HG02938 (cell line): Measurements from ENCODE around the gene SRGAP1.
"Not testable (repeated sequence)": the region's sequence is repeated elsewhere in the genome, so short reads cannot be mapped to it uniquely, and the experiment has no call there.

Experiments used
- ATAC-seq: cut with Tn5 transposase; IDR thresholded peaks from one replicate; pipeline ENCODE4 v1.9.1; 2021; ENCODE audit warnings: mild to moderate bottlenecking, moderate library complexity; ENCODE audit not compliant: unreplicated experiment

Gene SRGAP1

DNA sequence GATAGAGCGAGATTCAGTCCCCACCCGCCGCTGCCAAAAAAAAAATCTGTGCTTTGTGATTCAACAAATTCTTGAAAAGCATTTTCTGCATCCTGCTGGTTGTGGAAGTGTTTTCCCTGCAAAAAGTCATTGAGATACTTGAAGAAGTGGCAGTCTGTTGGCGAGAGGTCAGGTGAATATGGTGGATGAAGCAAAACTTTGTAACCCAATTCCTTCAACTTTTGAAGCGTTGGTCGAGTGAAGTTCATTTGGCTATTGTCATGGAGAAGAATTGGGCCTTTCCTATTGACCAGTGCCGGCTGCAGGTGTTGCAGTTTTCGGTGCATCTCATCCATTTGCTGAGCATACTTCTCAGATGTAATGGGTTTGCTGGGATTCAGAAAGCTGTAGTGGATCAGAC, 20.9 kb downstream of the SRGAP1 start:
- no peak for ATAC-seq

DNA sequence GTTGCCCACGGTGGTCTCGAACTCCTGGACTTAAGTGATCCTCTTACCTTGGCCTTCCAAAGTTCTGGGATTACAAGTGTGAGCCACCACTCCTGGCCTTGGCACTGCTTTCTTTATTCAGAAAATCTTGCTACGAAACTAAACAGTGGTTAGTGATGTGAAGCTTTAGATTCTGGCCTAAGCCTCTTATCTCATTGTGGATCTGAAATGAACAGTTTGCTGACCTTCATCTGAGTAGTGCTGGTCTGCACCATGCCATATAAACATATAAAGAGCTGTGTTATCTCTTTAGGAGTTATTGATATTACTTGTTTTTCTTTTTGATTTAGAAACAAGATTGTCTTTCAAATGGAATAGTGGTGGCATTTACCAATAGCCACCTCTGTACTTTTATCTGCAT, 22.6 kb downstream of the SRGAP1 start:
- no peak for ATAC-seq

GRCh38 chr12:63869656-63870055, 25.2 kb downstream of the SRGAP1 start:
- no peak for ATAC-seq

GRCh38 chr12:63870838-63871237, 26.3 kb downstream of the SRGAP1 start:
- no peak for ATAC-seq

DNA sequence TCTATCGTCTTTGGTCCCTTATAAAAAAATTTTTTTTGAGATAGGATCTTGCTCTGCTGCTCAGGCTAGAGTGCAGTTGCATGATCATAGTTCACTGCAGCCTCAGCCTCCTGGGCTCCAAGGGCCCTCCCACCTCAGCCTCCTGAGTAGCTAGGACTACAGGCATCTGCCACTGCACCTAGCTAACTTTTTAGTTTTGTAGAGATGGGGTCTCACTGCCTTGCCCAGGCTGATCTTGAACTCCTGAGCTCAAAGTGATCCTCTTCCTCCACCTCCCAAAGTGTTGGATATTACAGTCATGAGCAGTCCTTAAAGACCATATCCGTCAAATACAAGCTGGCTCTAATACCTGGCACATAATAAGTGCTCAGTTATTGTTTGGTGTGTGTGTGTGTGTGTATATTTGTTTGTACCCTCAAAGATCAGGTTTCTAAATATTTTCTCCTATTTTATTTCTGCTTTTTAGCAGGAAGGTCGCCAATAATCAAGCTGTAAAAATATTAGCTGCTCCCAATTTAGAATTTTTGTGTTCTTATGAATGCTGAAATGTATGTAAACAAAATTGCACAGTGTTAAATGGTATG, 30.5 kb downstream of the SRGAP1 start:
- ATAC-seq: no peak

DNA sequence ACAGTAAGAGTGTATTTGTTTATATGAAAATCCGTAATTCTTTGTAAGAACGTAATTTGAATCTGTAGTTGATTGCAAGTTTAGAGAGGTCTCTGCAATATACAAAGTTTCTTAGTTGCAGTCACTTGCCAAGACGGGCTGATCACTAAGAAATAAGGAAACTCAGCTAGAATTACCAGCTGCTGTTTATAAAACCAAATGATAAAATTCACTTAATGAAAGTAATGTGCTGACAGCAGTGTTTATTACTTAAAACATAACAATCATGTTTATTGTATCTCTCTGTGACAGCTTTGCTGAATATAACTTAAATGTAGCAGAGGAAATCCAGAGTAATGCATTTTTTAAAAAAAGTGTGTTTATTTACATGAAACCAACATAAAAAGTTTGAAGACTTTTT, 31.2 kb downstream of the SRGAP1 start:
- no peak for ATAC-seq

DNA sequence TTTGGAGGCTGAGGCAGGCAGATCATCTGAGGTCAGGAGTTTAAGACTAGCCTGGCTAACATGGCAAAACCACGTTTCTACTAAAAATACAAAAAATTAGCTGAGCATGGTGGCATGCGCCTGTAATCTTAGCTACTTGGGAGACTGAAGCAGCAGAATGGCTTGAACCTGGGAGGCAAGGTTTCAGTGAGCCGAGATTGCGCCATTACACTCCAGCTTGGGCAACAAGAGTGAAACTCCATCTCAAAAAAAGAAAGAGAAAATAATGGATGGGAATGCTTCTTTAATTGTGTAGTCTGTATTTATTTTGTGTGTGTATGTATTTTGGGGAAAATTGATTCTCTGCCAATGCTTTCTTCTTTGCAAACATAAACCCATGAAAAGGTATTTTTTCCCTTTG, 32.5 kb downstream of the SRGAP1 start:
- no peak for ATAC-seq

- ATAC-seq: no peak
Measured at GRCh38 chr12:63877693-63878092, 33.2 kb downstream of the SRGAP1 start.

GRCh38 chr12:63880235-63880634, 35.7 kb downstream of the SRGAP1 start:
- ATAC-seq: not testable (repeated sequence)

GRCh38 chr12:63880742-63881263, 36.3 kb downstream of the SRGAP1 start:
- ATAC-seq: no peak

DNA sequence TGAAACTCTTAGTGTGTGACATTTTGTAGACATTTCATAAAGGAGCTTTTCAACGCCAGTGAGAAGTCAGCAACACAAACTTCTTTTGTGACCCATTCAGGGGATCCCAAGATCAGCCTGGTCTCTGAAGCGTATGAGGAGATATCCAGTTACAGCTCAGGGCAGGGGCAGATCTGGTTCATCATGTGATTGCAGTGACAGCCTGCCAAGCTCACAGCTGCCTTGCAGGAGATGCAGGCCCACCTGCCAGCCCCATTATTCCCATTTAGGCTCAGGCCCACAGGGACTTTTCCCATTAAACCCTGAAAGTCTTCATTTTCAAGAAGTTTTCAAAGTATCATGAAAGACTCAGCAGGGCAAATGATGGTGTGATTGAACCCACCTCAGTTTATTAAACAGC, 38.3 kb downstream of the SRGAP1 start:
- ATAC-seq: no peak

DNA sequence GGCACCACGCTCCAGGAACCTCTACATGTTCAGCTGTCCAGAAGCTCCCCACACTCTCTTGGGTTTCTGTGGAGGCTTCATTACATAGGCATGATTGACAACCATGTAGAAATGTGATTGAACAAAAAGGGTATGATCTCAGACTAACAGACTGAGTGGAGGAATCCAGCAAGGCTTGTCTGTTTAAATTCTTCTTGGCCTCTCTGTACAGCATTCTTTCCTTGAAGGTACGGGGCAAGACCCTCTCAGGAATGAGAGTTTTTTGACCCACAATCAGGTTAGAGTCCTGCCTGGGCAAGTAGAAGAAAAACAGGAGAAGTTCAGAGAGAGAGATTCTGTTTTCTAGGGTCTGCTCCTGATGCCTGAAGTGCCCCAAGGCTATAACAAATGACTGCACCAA, 40.9 kb downstream of the SRGAP1 start:
- ATAC-seq: no peak

- no peak for ATAC-seq
Measured at GRCh38 chr12:63888908-63889635, 44.6 kb downstream of the SRGAP1 start.

GRCh38 chr12:63889721-63890509, 45.4 kb downstream of the SRGAP1 start:
- no peak for ATAC-seq

DNA sequence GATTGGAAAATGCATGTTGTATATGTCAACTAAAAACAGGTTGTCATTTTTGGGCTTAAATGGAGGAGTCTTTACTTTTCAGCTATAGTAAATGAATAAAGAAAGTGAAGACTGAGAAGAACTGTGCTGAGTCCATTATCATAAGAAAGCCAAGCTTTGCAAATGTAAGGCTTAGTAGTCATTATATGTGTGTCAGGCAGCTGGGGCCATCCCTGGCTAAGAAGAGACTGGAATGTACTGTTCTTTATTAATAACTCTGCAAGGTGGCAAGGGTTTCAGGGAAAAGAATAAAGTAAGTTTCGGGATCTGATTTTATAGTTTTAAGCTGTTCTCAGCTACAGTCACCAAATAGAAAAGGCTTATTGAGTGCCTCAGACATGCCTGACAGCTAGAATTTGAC, 48.7 kb downstream of the SRGAP1 start:
- ATAC-seq: no peak

- no peak for ATAC-seq
Measured at GRCh38 chr12:63894132-63894531, 49.6 kb downstream of the SRGAP1 start.

DNA sequence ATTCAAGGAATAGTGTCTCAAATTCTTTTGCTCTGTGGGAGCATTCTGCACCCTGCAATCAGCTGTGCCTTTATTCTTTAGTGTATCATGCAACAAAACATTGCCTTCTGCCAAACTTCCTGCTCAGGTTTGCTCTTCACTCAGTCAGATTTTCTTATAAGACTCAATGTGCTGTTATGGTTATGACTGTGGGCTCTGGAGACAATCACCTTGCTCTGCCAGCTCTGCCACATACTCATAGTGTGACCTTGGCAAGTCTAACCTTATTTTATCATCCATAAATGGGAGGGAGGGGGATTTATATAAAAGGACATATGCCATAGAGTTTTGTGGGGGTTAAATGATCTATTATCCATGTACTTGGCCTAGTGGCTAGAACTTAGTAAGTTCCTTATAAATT, 51.3 kb downstream of the SRGAP1 start:
- ATAC-seq: no peak

DNA sequence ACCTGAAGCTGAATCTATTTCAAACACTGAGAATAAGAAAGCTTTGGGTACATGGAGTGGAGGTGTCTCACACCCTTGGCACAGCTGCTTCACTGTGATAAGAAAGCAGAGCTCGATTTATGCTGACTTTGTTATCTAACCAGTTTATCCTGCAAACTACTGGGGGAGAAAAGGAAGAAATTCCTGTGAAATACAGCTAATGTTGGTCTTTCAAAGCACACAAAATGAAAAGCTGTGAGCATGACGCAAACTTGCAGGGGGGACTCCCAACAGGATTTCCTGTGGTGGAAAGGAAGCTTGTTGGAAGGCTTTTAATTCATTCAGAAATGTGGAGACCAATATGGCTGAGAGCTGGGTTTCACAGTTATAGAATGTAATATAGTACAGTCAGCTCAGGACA, 53.4 kb downstream of the SRGAP1 start:
- no peak for ATAC-seq

DNA sequence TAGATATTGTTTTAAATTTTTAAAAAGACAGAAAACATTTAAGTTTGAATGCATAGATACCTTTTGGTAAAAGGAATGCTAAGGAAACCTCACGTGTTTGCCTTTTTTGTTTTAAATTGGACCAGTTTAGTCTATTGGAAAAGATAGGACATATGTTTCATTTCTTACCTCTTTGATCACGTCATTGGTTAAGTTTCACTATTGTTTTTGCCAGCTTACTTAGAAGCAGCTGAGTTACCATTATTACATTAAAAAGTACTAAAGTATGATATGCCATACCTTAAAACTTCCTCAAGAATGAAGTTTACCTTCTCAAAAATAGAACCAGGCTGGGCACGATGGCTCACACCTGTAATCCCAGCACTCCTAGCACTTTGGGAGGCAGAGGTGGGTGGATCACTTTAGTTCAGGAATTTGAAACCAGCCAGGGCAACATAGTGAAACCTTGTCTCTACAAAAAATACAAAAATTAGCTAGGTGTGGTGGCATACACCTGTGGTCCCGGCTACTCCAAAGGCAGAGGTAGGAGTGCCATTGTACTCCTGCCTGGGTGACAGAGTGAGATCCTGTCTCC, 54.4 kb downstream of the SRGAP1 start:
- ATAC-seq: no peak

GRCh38 chr12:63899396-63899795, 54.9 kb downstream of the SRGAP1 start:
- no peak for ATAC-seq
